Gastrocnemius medialis (tissue), 4 donors: ENCODE data around the gene PPP1R27. TPM values are rescaled to one million over a fixed set of nuclear protein-coding genes. Genes with fewer than 3 reads are reported as not detected.

Experiments used
- ATAC-seq, 2 donors: fragments of 150-250 bp; one replicate each; pipeline ENCODE4 v1.9.1; 2016
- DNase-seq, 2 donors: peaks; one replicate each; pipeline ENCODE4 v3.0.0-alpha.2; 2019
- H3K27ac ChIP-seq, 4 donors: fragments of 200-600 bp; sonication (generic); 1 replicate in 1 of 4; 2 replicates in 3 of 4; pipeline ENCODE4 v1.5.1; 2016 to 2018; ENCODE audit warnings: mild to moderate bottlenecking in 2 of 4, moderate library complexity in 1 of 4
- H3K27me3 ChIP-seq, 3 donors: fragments of 200-600 bp; sonication (generic) in 2 of 3; 1 replicate in 1 of 3; 2 replicates in 2 of 3; pipeline versions ENCODE4 v1.5.1 to v1.6.0; 2016 to 2019; ENCODE audit warnings: mild to moderate bottlenecking in 1 of 3, moderate library complexity in 1 of 3
- H3K36me3 ChIP-seq, 2 donors: fragments of 200-600 bp; sonication (generic) in 1 of 2; one replicate each; pipeline ENCODE4 v1.5.1; 2017 to 2018
- H3K4me1 ChIP-seq, 2 donors: fragments of 200-600 bp; sonication (generic) in 1 of 2; one replicate each; pipeline ENCODE4 v1.5.1; 2016 to 2017; ENCODE audit warnings: mild to moderate bottlenecking in 2 of 2
- H3K4me3 ChIP-seq, 4 donors: fragments of 200-600 bp; sonication (generic) in 3 of 4; 1 replicate in 1 of 4; 2 replicates in 3 of 4; pipeline ENCODE4 v1.5.1; 2016 to 2019; ENCODE audit warnings: mild to moderate bottlenecking in 2 of 4
- H3K9me3 ChIP-seq, 3 donors: fragments of 200-600 bp; sonication (generic) in 2 of 3; 1 replicate in 1 of 3; 2 replicates in 2 of 3; pipeline ENCODE4 v1.5.1; 2016 to 2019
- POLR2A ChIP-seq, 2 donors: fragments of 450-650 bp; IDR thresholded peaks; one replicate each; pipeline ENCODE4 v1.6.1; 2017; ENCODE audit warnings: antibody characterized with exemption in 2 of 2, mild to moderate bottlenecking in 2 of 2, moderate library complexity in 2 of 2
- in situ Hi-C, 4 donors: fragments of 200-750 bp; cut with MboI; loops; one replicate each; pipeline versions ENCODE4 v1.15.0 to v1.8.0; 2017; ENCODE audit warnings: low sequenced_read_pairs in 4 of 4
- intact Hi-C: fragments of 100-400 bp; cut with DNase I; formaldehyde crosslinking; loops from one replicate; pipeline ENCODE4 v1.15.1; 2023; ENCODE audit warnings: low total_unique reads
- total RNA-seq, 4 donors: library from RNA; depleted of rRNA; stranded (reverse); fragments of >200 nt; gene quantifications; one replicate each; pipeline versions ENCODE4 v1.1.0 to v1.2.3, GENCODE V29; 2016
- TF ChIP-seq, protein P1 (sequence below), 5 experiments: fragments of 450-650 bp in 3 of 5; fragments of 200-600 bp in 2 of 5; sonication (generic) in 2 of 5; IDR thresholded peaks in 4 of 5; conservative IDR thresholded peaks in 1 of 5; 1 replicate in 4 of 5; 2 replicates in 1 of 5; pipeline ENCODE4 v1.5.1; 2016 to 2019; ENCODE audit warnings: antibody characterized with exemption in 5 of 5, mild to moderate bottlenecking in 3 of 5, moderate library complexity in 3 of 5

PPP1R27 gene
- total RNA-seq, 4 donors from 2014 or later = 245 to 708 (median 400) TPM

DNA sequence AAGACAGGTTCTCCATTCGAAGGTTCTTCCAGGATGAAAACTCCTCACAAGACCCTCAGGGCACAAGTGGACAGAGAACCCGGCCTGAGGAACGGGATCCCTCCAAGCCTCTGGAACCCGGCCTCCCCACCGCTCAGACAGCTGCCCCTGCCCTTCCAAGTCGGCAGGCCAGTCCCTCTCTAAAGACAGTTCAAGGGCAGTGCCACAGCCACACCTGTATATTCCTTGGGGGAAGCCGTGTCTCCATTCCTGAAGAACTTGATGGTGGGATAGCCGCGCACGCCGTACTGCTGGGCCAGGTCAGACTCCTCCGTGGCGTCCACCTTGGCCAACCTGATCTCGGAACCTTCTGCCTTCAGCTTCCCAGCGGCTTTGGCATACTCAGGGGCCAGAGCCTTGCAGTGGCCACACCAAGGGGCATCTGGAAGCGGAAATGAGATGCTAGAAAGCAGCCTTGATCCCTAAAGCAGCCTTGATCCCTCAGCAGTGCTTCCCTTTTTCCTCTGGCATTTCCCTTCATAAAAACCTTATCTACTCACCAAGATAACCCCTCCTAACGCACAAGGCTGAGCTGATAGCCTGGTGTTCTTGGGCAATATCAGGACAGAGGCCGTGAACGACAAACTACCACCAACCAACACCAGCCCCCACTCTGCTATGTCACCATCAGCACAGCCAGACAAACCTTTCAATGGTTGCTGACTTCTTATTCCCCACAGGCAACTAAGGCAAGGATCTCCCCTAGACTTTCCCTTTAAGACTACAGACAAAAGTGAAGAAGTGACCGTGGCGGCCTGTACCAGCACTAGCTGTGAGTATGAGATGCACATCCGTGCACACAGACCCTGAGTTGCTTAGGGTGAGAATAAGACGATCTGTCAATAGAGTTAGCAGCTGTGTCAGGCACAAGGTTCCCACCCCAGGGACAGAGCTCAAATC is 24.4 kb upstream of the PPP1R27 start:
- H3K27ac ChIP-seq = peak overlapping the region; percentile 86 to 98 (median 92)
- no peaks in the 10 kb centered on the region for H3K27me3 ChIP-seq
- in situ Hi-C loops (loop anchor here in 1 of 4 donors (5.0 kb wide), 1 partner anchor 37 kb away; no protein-coding TSS in a partner anchor), intact Hi-C loops (no loop called here)
- peaks cover 51 to 63% of the 10 kb centered on the region in 2 donors for H3K4me1 ChIP-seq
- H3K4me3 ChIP-seq = peak overlapping the region; percentile 56 to 94 (median 72)
- H3K36me3 ChIP-seq = peaks cover 0 to 30% of the 10 kb centered on the region in 2 donors
- no peak for TF ChIP-seq POLR2A (IDR thresholded peaks at IDR 0.05)
- TF ChIP-seq, protein P1, sequence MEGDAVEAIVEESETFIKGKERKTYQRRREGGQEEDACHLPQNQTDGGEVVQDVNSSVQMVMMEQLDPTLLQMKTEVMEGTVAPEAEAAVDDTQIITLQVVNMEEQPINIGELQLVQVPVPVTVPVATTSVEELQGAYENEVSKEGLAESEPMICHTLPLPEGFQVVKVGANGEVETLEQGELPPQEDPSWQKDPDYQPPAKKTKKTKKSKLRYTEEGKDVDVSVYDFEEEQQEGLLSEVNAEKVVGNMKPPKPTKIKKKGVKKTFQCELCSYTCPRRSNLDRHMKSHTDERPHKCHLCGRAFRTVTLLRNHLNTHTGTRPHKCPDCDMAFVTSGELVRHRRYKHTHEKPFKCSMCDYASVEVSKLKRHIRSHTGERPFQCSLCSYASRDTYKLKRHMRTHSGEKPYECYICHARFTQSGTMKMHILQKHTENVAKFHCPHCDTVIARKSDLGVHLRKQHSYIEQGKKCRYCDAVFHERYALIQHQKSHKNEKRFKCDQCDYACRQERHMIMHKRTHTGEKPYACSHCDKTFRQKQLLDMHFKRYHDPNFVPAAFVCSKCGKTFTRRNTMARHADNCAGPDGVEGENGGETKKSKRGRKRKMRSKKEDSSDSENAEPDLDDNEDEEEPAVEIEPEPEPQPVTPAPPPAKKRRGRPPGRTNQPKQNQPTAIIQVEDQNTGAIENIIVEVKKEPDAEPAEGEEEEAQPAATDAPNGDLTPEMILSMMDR (IDR thresholded peaks at IDR 0.05 in 4 of 5, conservative IDR thresholded peaks at IDR 0.05 in 1 of 5) = no peak
- no peak for DNase-seq
- no peaks in the 10 kb centered on the region for H3K9me3 ChIP-seq
- ATAC-seq = no peak

DNA sequence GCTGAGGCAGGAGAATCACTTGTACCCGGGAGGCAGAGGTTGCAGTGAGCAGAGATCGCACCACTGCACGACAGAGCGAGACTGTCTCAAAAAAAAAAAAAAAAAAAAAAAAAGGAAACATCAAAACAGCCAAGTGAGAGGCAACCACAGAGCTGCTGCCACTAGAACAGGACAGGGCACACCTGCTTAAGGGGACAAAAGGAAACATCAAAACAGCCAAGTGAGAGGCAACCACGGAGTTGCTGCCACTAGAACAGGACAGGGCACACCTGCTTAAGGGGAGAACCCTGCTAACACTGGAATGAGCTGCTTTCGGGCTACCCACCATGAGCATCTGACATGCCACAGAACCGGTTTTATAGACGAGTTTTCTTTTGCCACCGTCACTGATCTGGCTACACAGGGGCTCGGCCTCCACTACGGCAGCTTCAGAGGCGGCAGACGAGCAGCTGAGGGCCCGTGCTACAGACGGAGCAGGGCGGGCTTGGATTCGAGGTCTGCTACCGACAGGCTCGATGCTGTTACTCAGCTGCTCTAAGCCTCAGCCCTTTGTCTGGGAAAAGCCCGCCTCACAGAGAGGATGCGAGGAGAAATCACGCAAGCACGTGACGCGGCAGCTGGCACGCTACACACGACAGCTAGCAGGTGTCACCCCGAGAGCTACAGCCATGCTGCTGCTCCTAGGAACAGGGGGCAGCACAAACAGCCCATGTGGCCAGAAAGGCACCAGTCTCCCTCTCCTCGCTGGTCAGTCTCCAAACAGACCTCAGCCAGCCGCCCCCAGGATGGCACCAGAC is 23.5 kb upstream of the PPP1R27 start:
- in situ Hi-C loops = loop anchor here in 1 of 4 donors (5.0 kb wide), 1 partner anchor 36 kb away; no protein-coding TSS in a partner anchor
- H3K36me3 ChIP-seq = peaks cover 0 to 39% of the 10 kb centered on the region in 2 donors
- ATAC-seq = no peak
- no peak for DNase-seq
- no peaks in the 10 kb centered on the region for H3K27me3 ChIP-seq
- TF ChIP-seq, protein P1 (IDR thresholded peaks at IDR 0.05 in 4 of 5, conservative IDR thresholded peaks at IDR 0.05 in 1 of 5) = no peak
- peak in 1 of 2 donors; percentile 34 for TF ChIP-seq POLR2A (IDR thresholded peaks at IDR 0.05)
- peaks cover 43 to 57% of the 10 kb centered on the region in 2 donors for H3K4me1 ChIP-seq
- H3K4me3 ChIP-seq = peak overlapping the region; percentile 56 to 94 (median 72)
- H3K27ac ChIP-seq = peak overlapping the region; percentile 86 to 98 (median 92)
- intact Hi-C loops = no loop called here
- H3K9me3 ChIP-seq = no peaks in the 10 kb centered on the region

DNA sequence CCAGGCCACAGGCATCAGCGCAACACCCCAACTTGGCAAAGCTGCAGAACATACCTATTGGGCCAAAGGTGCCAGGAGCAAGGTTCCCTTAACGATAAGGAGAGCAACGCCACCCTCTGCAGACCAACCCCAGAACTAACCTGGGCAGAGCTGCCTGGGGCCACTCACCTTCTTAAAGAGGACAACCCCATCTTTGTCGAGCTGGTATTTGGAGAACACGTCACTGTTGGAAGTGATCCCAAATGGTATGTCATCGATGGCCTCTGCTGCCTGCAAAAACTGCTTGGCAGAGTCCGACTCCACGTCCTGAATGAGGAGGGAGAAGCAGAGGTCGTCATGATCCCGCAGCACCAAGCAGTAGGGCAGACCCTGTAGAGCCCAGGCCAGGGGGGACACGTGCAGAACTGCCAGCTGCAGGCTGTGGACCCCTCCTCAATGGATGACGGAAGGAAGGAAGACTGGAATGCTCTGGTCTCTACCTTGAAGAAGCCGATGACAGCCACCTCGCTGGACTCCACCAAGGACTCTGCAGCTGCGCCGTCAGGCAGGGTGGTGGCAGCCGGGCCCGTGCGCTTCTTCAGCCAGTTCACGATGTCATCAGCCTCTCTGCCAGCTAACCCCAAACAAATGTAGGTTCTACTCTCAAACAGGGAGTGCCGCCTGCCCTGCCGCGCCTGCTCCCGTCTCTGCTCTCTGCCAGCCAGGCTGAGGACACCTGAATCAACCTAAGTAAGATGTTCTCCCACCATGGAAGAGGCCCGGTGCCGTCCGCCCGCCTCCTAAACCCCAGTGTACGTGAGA is 20.3 kb upstream of the PPP1R27 start:
- Histone ChIP-seq H3K9me3 (no peaks in the 10 kb centered on the region), H3K27ac (peak overlapping the region; percentile 23 to 86 (median 46)), H3K4me3 (no peak overlapping the region), H3K4me1 (peaks cover 23 to 37% of the 10 kb centered on the region in 2 donors), H3K36me3 (peaks cover 0 to 71% of the 10 kb centered on the region in 2 donors), H3K27me3 (no peaks in the 10 kb centered on the region)
- intact Hi-C loops = loop anchor here (1.0 kb wide), 2 partner anchors 34 to 122 kb away; no protein-coding TSS in a partner anchor
- DNase-seq = peak in 1 of 2 donors; percentile 75
- no peak for TF ChIP-seq POLR2A (IDR thresholded peaks at IDR 0.05)
- TF ChIP-seq, protein P1 (IDR thresholded peaks at IDR 0.05 in 4 of 5, conservative IDR thresholded peaks at IDR 0.05 in 1 of 5) = peak in 3 of 5 experiments; percentile 13 to 51 (median 25)
- in situ Hi-C loops = loop anchor here in 1 of 4 donors (5.0 kb wide), 1 partner anchor 33 kb away; no protein-coding TSS in a partner anchor
- ATAC-seq = peak; percentile 41 to 74

DNA sequence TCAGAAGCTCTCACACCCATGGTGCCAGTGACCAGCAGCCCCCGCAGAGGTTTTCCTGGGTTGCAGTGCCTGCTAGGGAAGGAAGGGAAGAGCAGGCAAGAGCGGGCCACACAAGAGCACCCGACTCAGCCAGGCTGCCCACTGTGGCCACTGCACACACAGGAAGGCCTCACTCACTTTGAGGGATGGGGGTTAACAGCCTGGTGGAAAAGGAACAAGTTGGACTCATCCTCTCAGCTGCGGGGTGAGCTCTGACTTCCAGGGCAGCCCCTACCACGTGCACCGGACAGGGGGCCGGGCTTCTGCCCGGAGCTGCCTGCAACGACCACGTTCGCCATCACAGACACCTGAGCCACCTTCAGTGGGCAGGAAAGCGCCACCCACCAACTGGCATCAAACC is 17.4 kb upstream of the PPP1R27 start:
- Histone ChIP-seq H3K27me3 (no peaks in the 10 kb centered on the region), H3K9me3 (no peaks in the 10 kb centered on the region), H3K4me1 (peaks cover 0 to 12% of the 10 kb centered on the region in 2 donors), H3K4me3 (no peak overlapping the region), H3K27ac (no peak overlapping the region), H3K36me3 (peaks cover 0 to 81% of the 10 kb centered on the region in 2 donors)
- DNase-seq (no peak), ATAC-seq (no peak)
- in situ Hi-C loops = no loop called here
- TF ChIP-seq, protein P1 (IDR thresholded peaks at IDR 0.05 in 4 of 5, conservative IDR thresholded peaks at IDR 0.05 in 1 of 5) = no peak
- TF ChIP-seq POLR2A (IDR thresholded peaks at IDR 0.05) = no peak
- intact Hi-C loops = no loop called here
